GM18867 (cell line): ENCODE results near the gene ETFA.
"Not testable (repeated sequence)": the region's sequence is repeated elsewhere in the genome, so short reads cannot be mapped to it uniquely, and the experiment has no call there.

Experiments used
- ATAC-seq: cut with Tn5 transposase; IDR thresholded peaks from one replicate; pipeline ENCODE4 v1.9.1; 2021; ENCODE audit warnings: mild to moderate bottlenecking, moderate library complexity; ENCODE audit not compliant: unreplicated experiment

Gene ETFA

DNA sequence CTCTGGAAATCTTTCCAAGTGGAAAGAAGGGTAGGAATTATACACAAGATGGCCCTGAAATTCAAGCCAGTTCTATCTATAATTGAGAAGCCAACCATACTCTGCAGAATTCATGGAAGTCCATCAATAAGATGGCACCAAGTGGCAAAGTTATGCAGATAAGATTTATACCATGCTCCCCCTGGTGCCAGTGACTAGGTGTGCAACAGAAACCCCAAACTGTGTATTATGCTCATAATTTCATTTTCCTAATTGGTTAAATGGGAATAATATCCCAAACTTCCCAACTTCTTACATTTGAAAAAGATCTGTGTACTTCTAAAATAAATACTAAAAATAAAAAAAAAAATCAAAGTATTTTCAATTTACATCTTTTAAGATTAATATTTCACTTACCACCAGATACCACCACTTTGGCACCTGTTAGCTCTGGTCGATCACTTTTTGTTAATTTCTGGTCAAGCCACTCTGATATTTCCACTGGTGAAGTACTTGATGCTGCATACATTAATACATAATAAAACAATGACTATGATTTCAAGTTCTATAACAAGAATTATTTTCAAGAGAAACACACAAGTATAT lies 25.9 kb downstream of the ETFA start:
- ATAC-seq = no peak

DNA sequence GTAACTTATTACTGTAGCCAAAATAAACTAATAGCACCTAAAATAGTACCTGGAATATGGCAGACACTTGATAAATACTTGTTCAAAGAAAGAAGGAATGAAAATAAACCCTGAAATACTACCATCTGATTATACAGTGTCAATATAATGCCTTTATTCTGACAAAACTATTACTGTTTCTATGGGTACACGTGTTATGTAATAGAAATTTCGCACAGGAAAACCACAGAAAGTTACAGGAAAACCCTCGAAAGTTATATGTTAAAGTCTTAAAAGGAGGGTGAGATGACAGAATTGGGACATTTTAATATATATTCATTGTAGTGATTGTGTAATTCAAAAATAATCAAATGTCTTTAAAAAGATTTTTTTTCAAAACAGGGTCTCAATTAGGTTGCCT lies 28.8 kb downstream of the ETFA start:
- ATAC-seq = no peak

DNA sequence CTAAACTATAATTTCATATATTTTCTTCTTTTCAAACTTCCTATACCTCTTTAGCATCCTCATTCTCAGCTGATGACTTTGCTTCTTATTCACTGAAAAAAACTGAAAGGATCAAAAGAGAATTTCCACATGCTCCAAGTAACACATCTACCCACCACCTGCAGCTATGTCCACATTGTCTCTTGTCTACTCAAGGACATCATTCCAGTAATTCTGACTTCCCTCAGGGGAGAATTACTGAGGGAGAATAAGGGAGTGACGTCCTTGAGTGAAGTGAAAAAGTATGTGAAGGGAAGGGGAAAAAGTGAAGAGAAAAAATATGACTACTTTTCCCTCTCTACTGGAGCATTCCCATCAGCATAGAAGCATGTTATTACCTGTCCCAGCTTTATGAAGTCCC lies 32.6 kb downstream of the ETFA start:
- ATAC-seq = no peak

DNA sequence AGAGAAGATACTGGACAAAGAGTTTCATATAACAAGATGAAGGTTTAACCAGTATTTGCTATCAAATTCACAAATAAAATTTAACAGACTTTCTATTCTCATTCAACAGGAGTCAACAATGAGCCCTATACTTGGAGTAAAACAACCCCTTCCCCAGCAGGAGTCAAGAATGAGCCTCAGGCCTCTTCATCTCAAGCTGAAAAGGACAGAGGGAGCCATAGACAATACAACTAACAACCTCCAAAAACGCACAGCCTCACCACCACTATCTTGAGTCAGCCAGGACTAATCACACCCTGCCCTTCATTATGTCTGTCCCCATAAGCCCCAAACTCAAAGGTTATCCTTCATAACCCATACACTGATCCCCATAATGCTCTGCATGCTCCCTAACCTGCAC lies 36.4 kb downstream of the ETFA start:
- ATAC-seq = no peak

DNA sequence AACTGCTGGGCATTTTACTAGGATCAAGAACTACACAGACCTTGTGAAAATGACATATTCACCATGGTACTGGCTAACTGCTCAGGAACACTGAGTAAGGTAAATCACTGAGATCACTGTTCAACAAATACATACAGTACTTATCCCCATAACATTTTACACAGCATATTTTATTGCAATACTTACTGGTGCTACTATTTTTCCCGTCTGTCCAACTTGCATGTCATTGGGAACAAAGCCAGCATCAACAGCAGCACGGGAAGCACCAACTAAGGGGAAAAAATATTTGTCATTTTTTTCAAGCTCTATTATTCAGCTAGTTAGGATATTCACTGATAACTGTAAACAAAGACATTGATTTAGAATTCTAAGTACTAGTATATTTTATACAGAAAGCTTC lies 37.0 kb downstream of the ETFA start:
- no peak for ATAC-seq

DNA sequence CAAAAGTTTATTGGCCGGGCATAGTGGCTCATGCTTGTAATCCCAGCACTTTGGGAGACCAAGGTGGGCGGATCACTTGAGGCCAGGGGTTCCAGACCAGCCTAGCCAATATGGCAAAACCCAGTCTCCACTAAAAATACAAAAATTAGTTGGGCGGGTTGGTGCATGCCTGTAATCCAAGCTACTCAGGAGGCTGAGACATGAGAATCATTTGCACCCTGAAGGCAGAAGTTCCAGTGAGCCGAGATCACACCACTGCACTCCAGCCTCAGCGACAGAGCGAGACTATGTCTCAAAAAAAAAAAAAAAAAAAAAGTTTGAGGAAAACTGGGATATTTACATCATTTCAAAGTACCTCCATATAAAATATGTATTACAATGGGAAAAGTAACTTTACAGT lies 40.4 kb downstream of the ETFA start:
- ATAC-seq = no peak

DNA sequence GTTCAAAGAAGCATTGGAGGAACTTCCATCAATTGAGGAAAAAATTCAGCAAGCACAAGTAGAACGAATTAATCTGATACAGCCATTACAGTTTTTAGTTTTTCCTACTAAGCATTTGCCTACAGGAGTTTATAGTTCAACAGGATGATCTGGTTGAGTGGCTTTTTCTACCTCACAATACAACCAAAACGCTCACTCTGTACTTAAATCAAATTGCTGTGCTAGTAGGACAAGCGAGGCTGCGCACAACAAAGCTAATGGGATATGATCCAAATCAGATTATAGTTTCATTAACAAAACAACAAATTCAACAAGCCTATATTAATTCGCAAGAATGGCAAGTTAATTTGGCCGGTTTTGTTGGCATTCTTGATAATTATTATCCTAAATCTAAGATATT lies 44.2 kb downstream of the ETFA start:
- ATAC-seq = no peak

DNA sequence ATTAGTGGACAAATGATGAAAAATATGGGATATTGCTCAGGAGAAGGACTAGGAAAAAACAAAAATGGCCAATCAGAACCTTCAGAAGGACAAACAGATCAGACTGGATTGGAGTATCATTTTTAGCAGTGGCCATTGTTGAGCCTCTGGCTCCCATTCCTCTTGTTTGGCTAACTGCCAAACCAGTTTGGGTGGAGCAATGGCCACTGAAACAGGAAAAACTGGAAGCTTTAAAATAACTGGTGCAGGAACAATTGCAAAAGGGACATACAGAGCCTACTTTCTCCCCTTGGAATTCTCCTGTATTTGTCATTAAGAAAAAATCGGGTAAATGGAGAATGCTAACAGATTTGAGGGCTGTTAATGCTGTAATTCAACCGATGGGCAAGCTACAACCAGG lies 45.5 kb downstream of the ETFA start:
- not testable (repeated sequence) for ATAC-seq

DNA sequence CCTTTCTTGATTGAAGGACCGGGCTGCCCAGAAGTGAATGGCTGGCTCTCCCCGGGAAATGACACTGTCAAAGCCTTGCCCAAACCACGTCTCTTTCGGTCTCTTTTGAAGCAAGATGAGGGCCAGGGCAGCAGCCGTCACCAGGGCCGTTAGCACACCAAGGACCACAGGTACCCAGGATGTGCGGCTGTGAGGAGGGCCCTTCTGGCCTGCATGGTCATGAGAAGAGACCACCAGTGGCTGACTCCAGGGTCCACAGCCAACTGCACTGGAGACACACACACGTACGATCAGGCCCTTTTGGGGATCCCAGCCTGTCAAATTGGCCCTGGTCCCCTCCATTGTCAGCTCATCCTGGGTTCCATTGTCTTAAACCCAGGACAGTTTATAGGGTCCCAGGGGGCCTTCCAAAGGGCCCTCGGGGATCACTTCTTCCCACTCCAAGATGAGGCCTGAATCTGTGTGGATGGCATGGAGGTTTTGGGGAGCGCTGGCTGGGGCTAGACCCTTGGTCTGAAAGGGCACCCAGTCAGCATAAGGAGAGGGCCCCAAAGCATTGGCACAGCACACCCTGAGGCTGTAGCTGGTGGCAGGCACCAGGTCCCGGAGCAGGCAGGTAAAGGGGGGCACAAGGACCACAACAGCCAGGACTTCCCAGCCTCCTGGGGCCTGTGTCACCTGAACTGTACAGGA lies 50.9 kb downstream of the ETFA start:
- no peak for ATAC-seq

DNA sequence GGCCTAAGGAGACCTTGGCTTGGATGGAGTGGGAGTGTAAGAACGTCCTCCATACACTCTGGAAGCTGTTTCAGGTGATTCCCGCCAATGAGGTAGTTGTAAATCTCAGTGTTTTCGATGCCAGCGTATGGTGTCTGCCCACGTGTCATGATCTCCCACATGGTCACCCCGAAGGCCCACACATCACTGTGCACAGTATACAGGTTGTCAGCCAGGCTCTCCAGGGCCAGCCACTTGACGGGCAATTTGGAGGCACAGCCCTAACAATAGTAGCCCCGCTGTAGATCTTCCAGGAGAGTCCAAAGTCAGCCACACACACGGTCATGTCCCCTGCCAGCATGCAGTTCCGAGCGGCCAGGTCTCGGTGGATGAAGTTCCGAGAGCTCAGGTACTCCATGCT lies 51.9 kb downstream of the ETFA start:
- no peak for ATAC-seq

DNA sequence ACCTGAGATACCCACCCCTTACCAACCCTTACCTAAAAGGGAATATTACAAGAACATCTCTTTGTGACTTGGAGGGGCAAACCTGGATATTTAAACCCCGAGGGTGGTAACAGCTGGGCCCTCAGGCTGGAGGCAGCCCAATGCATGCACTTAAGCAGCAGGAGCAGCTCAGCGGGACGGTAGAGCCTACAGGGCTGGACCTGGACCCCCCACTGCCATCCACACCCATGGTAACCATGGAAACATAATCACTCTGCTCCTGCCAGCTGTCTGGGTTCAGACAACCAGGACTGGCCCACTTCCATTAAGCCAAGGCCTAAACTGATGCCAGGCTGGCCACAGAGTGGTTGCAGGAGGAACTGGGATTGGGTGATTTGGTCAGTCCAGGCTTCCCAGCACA lies 52.8 kb downstream of the ETFA start:
- ATAC-seq = no peak

DNA sequence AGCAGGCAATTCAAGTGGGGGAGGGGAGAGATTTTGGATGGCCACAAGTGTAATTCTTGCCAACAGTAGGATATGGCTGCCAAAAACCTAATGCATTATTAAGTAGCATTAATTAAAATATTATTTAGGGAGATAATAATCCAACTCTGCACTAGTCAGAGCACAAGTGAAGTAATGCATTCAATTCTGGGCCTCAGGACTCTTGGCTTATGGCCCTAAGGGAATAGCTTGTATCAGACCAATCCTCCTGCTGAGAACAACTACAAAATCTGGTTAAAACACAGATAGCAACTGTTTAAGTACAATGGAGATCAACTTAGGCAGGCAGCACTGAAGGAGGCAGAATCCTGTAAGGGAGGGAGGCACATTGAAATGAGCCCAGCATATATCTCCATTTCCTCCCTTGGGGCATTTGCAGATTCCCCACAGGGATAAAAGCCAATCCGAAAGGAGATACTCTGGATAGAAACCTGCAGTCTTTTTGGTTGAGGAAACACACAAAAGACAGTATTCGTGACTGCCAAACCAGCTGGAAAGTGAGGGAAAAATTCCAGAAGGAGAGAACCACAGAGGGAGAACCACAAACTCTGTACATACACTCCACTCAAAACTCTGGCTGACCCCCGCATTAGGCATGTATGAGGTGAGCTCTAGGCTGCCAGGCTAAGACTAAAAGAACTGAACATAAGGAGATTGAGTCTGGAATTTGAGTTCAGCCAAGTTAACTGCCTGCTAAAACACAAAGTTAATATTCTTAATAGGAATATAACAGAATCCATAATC lies 57.4 kb downstream of the ETFA start:
- ATAC-seq = no peak

DNA sequence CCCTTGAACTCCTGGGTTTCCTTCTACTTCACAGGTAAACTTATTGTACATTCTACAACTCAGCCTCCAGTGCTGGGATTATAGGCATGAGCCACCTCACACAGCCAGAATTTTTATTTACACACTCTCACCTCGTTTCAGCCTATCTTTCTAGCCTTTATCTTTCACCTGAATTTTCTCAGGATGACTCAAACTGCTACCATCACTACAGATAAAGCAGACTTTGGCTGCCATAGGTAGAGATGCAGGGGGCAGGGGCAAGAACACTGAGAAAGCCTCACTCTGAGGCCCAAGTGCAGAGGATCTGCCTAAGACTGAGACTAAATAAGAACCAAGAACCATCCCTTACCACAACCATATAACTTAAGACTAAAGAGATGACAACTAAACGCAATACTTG lies 59.0 kb downstream of the ETFA start:
- no peak for ATAC-seq

DNA sequence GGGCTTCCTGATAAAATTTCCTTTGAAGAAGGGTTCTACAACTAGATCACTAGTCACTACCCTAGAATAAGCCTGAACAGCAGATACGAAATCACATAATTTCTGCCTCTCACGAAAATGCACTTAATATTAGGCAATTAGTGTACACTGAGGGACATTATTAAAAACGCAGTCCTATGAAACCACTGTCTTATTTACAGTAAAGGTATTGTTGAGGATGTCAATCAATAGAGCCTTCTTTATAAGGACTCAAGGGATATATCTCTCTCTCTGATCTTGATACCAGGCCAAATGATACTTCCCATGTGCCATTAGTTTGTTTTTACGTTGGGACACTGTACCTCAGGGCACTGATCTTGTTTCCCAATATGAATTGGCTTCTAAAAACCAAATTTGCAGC lies 59.6 kb downstream of the ETFA start:
- no peak for ATAC-seq

DNA sequence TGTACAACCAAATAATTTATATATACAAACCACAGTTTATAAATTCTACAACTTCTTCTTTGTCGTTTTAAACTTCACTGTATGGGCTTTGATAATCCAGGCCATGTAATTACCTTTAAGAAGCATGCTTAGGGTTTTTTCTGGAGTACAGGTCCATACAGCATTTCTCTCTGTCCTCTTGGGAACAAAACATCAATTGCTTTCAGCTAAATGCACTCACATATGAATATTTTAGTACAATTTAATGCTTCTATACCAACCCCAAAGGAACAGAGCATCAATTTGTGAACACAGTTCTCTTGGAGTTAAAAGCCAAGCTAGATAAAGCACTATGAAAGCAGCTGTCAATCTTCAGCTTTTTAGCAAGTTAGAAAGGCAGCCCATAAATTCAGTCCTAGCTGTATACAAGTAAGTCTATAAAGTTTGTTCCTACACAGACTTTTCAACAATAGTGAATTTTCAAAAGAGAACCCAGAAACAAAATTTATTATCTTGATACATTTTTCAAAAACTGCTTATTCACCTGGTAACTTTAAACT lies 66.1 kb downstream of the ETFA start:
- no peak for ATAC-seq

DNA sequence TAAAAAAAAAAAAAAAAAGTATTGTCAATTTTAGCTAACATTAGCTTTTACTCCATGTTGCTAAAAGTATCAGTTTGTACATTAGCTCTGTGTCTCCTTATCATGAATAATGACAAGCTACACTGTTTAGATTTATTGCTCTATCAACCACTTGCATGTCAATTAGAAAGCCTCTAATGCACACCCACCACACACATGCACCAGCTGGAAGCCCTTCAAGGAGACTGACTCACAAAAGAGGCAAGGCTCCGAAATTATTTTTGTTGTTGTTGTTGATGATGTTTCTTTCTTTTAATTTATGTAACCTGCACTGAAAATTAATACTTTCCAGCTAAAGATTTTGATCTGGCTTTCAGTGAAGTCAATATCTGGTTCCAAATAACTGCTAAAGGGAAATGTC lies 71.5 kb downstream of the ETFA start:
- ATAC-seq = no peak

DNA sequence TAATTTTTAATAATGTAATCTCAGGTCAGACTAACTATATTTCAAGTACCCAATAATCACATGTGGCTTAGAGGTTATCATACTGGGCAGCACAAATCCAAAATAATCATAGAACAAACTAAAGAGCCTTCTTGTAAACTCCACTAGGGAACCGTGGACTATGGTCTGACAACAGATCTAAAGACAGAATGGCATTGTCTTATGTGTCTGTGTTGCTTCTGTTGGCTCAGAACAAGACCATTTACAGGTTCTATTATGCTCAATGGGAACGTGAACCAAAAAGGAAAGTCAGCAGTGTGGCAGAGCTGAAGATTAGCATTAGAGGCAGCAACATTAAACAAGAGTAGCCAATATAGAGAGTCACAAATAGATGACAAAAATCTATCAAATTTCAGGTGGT lies 74.9 kb downstream of the ETFA start:
- no peak for ATAC-seq

DNA sequence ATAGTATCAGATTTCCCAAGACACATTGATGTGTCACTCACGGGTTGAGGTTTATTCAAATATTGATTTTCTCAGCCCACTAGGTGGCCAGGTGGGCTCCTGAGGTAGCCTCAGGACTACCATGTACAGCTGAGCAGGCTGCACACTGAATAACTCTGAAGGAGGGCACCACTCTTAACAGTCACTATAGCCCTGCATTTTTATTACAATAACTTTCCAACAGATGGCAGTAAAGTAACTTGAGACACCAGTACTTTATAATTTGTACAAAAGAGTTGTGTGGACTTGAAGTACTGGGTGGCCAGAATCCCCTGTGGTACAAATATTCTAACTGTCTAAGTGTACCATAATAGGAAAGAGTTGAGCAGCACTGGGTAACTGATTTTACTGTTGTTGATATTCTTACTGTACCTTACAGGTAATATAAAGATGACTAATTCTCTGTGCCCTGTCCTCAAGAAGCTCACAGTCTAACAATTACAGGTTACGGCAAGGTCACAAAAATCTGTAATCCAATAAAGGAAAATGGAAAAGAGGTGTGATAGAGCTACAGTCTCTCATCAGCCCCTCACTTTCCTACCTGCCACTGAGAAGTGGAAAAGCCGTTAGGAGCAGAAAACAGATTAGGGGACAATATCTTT lies 76.0 kb downstream of the ETFA start:
- no peak for ATAC-seq

DNA sequence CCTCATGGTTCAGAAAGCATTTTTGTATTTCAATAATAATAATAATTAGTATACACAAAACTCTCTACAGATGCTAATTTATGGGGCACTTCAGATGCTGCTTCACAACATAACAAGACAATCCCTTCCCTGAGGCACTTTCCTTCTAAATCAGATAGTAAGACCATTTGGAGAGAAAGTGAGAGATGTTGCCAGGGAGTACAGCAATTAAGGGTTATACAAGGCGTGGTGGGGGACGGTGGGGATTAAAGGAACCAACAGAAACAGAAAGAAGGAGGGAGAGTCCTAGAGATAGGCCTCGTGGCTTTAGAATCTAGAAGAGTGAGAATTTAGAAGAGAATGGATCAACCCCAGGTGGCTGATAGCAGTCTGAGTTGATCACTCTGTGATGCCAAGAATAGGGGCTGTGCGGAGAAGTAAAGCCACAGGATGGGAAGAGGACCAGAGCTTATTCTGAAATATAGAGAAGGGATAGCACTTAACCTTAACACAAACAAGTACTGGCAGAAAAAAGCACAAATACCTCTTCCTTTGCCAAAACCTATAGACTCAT lies 76.9 kb downstream of the ETFA start:
- ATAC-seq = no peak

DNA sequence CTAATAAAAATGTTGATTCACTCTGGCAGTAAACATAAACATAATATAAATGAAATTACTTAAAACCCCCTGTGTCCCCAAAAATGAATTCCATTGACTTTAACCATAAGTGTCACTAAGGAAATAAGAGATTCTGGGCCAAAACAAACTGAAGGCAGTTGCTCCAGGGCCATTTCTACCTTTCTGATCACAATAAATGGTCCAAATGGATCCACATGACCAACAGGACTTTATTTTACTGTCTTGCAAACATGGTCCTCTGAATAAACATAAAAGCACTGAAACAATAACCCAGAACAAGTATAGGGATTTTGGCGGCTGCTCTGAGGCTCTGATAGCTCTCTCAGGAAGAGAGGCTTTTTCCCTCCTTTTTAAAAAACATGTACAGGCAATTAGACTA lies 77.3 kb downstream of the ETFA start:
- ATAC-seq = no peak

DNA sequence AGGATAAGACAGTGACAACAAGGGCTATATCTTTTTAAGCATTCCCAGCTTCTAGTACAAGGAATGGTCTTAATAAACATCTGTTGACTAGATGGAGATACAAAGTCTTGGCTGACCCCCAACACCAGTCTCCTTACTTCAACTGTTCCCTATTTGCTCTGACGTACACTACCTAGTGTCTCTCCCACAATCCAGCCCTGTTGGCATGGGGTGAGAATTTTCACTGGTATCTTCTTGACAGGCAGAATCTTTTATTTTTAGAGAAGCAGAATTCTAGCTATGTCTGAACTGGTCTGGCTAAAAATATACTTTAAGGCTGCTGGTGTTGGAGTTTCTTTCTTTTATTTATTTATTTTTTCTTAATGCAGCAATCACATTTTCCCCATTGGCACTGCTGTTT lies 82.0 kb downstream of the ETFA start:
- no peak for ATAC-seq
